ENCODE measurements around the gene LRRFIP2.
"Not testable (repeated sequence)": the region's sequence is repeated elsewhere in the genome, so short reads cannot be mapped to it uniquely, and the experiment has no call there.

The LRRFIP2 gene

GRCh38 chr3:37129871-37130270 is 44.5 kb downstream of the LRRFIP2 start:
- no peak for TF ChIP-seq CTCF (conservative IDR thresholded peaks at IDR 0.05; ENCODE audit: low read depth)
- H3K27ac ChIP-seq = no peak overlapping the region
- peak; percentile 41 for DNase-seq (ENCODE audit: low spot score)
- ChIA-PET POLR2A (ENCODE audit: low non-redundant PET) (no interaction called here), CTCF (no interaction called here)

- TF ChIP-seq CTCF (conservative IDR thresholded peaks at IDR 0.05; ENCODE audit: low read depth) = no peak
- H3K27ac ChIP-seq = no peak overlapping the region
- DNase-seq (ENCODE audit: low spot score) = no peak
- POLR2A ChIA-PET (ENCODE audit: low non-redundant PET) = no interaction called here
- CTCF ChIA-PET = interaction anchor here (0.6 to 0.7 kb wide), 2 partner anchors 87 to 397 kb away, joined by 3 to 5 read pairs; no protein-coding TSS in a partner anchor
Measured at GRCh38 chr3:37127340-37127739, 47.0 kb downstream of the LRRFIP2 start.

GRCh38 chr3:37126856-37127255 is 47.5 kb downstream of the LRRFIP2 start:
- CTCF ChIA-PET = no interaction called here
- DNase-seq (ENCODE audit: low spot score) = no peak
- POLR2A ChIA-PET (ENCODE audit: low non-redundant PET) = no interaction called here
- no peak overlapping the region for H3K27ac ChIP-seq
- TF ChIP-seq CTCF (conservative IDR thresholded peaks at IDR 0.05; ENCODE audit: low read depth) = no peak

- ChIA-PET CTCF (no interaction called here), POLR2A (ENCODE audit: low non-redundant PET) (no interaction called here)
- no peak for TF ChIP-seq CTCF (conservative IDR thresholded peaks at IDR 0.05; ENCODE audit: low read depth)
- no peak for DNase-seq (ENCODE audit: low spot score)
- H3K27ac ChIP-seq = no peak overlapping the region
Measured at GRCh38 chr3:37125195-37126073, 48.9 kb downstream of the LRRFIP2 start.

- CTCF ChIA-PET = no interaction called here
- H3K27ac ChIP-seq = no peak overlapping the region
- no peak for DNase-seq (ENCODE audit: low spot score)
Measured at GRCh38 chr3:37124435-37124834, 49.9 kb downstream of the LRRFIP2 start.

GRCh38 chr3:37123292-37123691 is 51.1 kb downstream of the LRRFIP2 start:
- CTCF ChIA-PET = no interaction called here
- DNase-seq (ENCODE audit: low spot score) = no peak

More at GRCh38 chr3:37124435-37124834, 49.9 kb downstream of the LRRFIP2 start:
- no peak for TF ChIP-seq CTCF (conservative IDR thresholded peaks at IDR 0.05; ENCODE audit: low read depth)
- POLR2A ChIA-PET (ENCODE audit: low non-redundant PET) = no interaction called here

GRCh38 chr3:37122069-37122468 is 52.3 kb downstream of the LRRFIP2 start:
- H3K27ac ChIP-seq; CTCF ChIA-PET; DNase-seq (ENCODE audit: low spot score); POLR2A ChIA-PET (ENCODE audit: low non-redundant PET): not testable (repeated sequence)

More at GRCh38 chr3:37123292-37123691, 51.1 kb downstream of the LRRFIP2 start:
- TF ChIP-seq CTCF (conservative IDR thresholded peaks at IDR 0.05; ENCODE audit: low read depth) = no peak
- POLR2A ChIA-PET (ENCODE audit: low non-redundant PET) = no interaction called here
- no peak overlapping the region for H3K27ac ChIP-seq

All from RWPE1 (cell line).